PC-9 (cell line): Measurements from ENCODE around the gene RELL1.

ENCODE experiments used
- EZH2 ChIP-seq: fragments of 200-600 bp; sonication (generic); IDR thresholded peaks from 2 replicates; pipeline ENCODE4 v1.8.0; 2017; ENCODE audit warnings: antibody characterized with exemption, low read depth
- TF ChIP-seq, protein P1 (sequence below): fragments of 200-600 bp; sonication (generic); conservative IDR thresholded peaks from 2 replicates; pipeline ENCODE4 v1.6.1; 2017; ENCODE audit warnings: mixed run types, antibody characterized with exemption, mild to moderate bottlenecking, moderate library complexity

DNA sequence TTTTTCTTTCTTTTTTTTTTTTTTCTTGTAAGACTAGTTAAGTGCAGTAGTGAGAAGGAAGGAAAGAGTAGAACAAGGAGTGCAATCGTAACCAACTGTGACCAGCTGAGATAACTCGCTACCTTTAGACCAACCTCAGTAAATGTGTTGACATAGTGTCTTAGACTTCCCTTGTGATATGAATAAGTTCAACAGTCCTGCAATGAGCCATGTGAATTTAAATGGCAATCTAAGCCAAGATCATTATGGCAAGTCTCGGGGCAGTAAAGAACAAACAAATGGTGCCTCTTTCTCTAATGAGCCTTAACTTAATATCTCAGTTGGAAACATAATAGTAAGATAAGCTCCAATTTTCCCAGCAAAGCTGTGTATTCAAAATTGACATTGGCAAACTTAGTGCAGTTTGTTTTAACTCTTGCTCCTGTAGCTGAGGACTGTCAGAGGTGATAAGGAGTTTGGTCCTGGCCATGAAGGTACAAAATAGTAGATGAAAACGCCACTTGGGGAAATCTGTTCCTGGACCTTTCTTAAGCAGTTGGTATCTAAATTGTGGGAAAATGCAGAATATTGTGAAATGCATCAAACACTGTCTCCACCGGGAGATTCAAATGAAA, 13.8 kb upstream of the RELL1 start:
- TF ChIP-seq, protein P1, sequence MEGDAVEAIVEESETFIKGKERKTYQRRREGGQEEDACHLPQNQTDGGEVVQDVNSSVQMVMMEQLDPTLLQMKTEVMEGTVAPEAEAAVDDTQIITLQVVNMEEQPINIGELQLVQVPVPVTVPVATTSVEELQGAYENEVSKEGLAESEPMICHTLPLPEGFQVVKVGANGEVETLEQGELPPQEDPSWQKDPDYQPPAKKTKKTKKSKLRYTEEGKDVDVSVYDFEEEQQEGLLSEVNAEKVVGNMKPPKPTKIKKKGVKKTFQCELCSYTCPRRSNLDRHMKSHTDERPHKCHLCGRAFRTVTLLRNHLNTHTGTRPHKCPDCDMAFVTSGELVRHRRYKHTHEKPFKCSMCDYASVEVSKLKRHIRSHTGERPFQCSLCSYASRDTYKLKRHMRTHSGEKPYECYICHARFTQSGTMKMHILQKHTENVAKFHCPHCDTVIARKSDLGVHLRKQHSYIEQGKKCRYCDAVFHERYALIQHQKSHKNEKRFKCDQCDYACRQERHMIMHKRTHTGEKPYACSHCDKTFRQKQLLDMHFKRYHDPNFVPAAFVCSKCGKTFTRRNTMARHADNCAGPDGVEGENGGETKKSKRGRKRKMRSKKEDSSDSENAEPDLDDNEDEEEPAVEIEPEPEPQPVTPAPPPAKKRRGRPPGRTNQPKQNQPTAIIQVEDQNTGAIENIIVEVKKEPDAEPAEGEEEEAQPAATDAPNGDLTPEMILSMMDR, result no peak
- no peak for TF ChIP-seq EZH2
